Measurements from ENCODE around the gene TBC1D19. TPM values are rescaled to one million over a fixed set of nuclear protein-coding genes. Genes with fewer than 3 reads are reported as not detected.

The TBC1D19 gene
- total RNA-seq, 1 experiment from 2014 or later: 19.1 TPM

DNA sequence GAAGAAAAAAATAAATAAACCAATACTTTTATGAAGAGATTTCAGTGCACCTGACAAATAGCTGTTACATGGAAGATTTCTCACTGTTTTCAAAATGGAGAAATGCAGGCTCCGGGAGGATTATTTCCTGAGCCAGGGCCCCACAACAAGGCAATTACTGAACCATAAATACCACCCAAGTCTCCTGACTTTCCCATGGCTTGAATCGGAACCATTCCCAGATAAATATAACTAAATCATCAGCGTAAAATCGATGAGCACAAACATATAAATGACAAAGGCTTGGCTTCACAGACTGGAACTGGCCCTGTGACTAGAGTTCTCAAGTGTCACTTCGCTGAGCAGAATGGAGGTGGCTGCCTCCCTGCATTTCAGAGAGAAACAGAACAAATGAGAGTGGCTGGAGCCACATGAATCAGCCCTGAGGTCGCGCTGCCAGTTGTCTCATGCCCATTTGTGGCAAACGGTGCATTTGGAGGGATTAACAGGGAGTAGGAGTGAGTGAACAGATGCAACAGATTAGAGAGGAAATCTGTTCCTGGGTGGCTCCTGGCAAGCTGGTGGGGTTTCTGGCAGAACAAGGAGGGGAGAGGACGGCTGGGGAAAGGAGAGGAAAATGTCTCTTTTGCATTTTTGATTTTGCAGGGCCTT lies 219.5 kb downstream of the TBC1D19 start:
- Mint-ChIP-seq H3K4me1 (ENCODE audit: low read depth, unreplicated experiment) (no peaks in the 10 kb centered on the region), H3K4me3 (ENCODE audit: unreplicated experiment) (no peak overlapping the region), H3K27ac (ENCODE audit: unreplicated experiment) (no peak overlapping the region), H3K9me3 (ENCODE audit: unreplicated experiment) (no peaks in the 10 kb centered on the region), H3K27me3 (ENCODE audit: insufficient read depth, unreplicated experiment) (no peaks in the 10 kb centered on the region), H3K36me3 (ENCODE audit: insufficient read depth, unreplicated experiment) (no peaks in the 10 kb centered on the region)
- TF ChIP-seq, protein P1, sequence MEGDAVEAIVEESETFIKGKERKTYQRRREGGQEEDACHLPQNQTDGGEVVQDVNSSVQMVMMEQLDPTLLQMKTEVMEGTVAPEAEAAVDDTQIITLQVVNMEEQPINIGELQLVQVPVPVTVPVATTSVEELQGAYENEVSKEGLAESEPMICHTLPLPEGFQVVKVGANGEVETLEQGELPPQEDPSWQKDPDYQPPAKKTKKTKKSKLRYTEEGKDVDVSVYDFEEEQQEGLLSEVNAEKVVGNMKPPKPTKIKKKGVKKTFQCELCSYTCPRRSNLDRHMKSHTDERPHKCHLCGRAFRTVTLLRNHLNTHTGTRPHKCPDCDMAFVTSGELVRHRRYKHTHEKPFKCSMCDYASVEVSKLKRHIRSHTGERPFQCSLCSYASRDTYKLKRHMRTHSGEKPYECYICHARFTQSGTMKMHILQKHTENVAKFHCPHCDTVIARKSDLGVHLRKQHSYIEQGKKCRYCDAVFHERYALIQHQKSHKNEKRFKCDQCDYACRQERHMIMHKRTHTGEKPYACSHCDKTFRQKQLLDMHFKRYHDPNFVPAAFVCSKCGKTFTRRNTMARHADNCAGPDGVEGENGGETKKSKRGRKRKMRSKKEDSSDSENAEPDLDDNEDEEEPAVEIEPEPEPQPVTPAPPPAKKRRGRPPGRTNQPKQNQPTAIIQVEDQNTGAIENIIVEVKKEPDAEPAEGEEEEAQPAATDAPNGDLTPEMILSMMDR (IDR thresholded peaks at IDR 0.05; ENCODE audit: insufficient read depth in 1 of 2, low read depth in 1 of 2, low read length in 1 of 2, severe bottlenecking in 1 of 2, unreplicated experiment in 1 of 2): no peak
- ChIA-PET CTCF (no interaction called here), POLR2A (no interaction called here)
- no peak for DNase-seq
- Histone ChIP-seq H3K9me3 (no peaks in the 10 kb centered on the region), H3K36me3 (ENCODE audit: control insufficient read depth, insufficient read depth, low read length) (no peaks in the 10 kb centered on the region), H3K4me3 (ENCODE audit: low read depth, low read length) (no peak overlapping the region), H3K4me1 (no peaks in the 10 kb centered on the region), H3K27me3 (replicated peaks; ENCODE audit: control insufficient read depth, insufficient read depth, low read length) (no peaks in the 10 kb centered on the region)
- intact Hi-C loops (cut with micrococcal nuclease; ENCODE audit: unreplicated experiment): no loop called here
- no TSS peak for BruUV-seq (replicated peaks)

DNA sequence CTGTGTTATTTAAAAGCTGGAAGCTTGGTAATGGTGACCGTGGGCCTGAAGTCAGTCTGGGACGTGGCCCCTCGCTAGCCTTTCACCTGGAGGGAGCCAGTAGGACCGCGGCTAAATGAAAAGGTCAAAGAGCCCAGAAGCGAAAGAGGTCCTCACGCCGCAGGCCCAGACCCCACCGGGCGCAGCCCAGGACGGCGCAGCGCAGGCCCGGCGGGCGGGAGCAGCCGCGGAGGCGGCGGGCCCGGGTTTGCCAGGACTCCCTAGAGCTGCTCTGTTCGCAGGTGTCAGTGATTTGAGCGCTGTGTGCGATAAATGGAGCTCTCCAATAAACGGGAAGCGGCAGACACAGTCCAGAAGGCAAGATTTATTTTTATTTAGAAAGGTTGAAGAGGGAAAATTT lies 220.6 kb downstream of the TBC1D19 start:
- TF ChIP-seq, protein P1 (IDR thresholded peaks at IDR 0.05; ENCODE audit: insufficient read depth in 1 of 2, low read depth in 1 of 2, low read length in 1 of 2, severe bottlenecking in 1 of 2, unreplicated experiment in 1 of 2): no peak
- H3K36me3 Mint-ChIP-seq (ENCODE audit: insufficient read depth, unreplicated experiment): no peaks in the 10 kb centered on the region
- H3K36me3 ChIP-seq (ENCODE audit: control insufficient read depth, insufficient read depth, low read length): no peaks in the 10 kb centered on the region
- no peak overlapping the region for H3K4me3 ChIP-seq (ENCODE audit: low read depth, low read length)
- H3K9me3 ChIP-seq: no peaks in the 10 kb centered on the region
- no peak overlapping the region for H3K4me3 Mint-ChIP-seq (ENCODE audit: unreplicated experiment)
- CTCF ChIA-PET: no interaction called here
- H3K4me1 Mint-ChIP-seq (ENCODE audit: low read depth, unreplicated experiment): no peaks in the 10 kb centered on the region
- no peaks in the 10 kb centered on the region for H3K27me3 ChIP-seq (replicated peaks; ENCODE audit: control insufficient read depth, insufficient read depth, low read length)
- H3K4me1 ChIP-seq: no peaks in the 10 kb centered on the region
- no TSS peak for BruUV-seq (replicated peaks)
- H3K27ac Mint-ChIP-seq (ENCODE audit: unreplicated experiment): no peak overlapping the region
- intact Hi-C loops (cut with micrococcal nuclease; ENCODE audit: unreplicated experiment): no loop called here
- H3K27me3 Mint-ChIP-seq (ENCODE audit: insufficient read depth, unreplicated experiment): no peaks in the 10 kb centered on the region
- POLR2A ChIA-PET: no interaction called here
- H3K9me3 Mint-ChIP-seq (ENCODE audit: unreplicated experiment): no peaks in the 10 kb centered on the region
- no peak for DNase-seq

DNA sequence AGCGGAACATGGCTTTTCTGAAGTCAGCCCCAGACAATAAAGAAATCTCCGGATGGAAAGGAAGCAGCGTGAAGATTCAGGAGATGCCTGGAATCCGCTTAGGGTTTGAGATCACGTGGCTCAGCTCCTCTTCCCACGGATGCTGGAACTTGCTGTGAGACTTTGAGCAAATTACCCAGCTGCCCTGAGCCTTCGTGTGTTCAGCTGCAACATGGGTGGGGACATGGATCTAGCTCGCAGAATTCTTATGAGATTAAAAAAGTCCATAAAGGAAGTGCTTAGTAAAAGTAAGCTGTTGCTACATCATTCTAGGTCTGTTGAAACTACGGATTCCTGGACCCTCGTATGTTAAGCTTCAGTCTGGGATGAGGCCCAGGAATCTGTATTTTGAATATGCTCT lies 221.0 kb downstream of the TBC1D19 start:
- POLR2A ChIA-PET: no interaction called here
- H3K4me1 Mint-ChIP-seq (ENCODE audit: low read depth, unreplicated experiment): no peaks in the 10 kb centered on the region

More for the DNA sequence above, 221.0 kb downstream of the TBC1D19 start:
- Histone ChIP-seq H3K27me3 (replicated peaks; ENCODE audit: control insufficient read depth, insufficient read depth, low read length) (no peaks in the 10 kb centered on the region), H3K4me1 (no peaks in the 10 kb centered on the region), H3K4me3 (ENCODE audit: low read depth, low read length) (no peak overlapping the region), H3K36me3 (ENCODE audit: control insufficient read depth, insufficient read depth, low read length) (no peaks in the 10 kb centered on the region), H3K9me3 (no peaks in the 10 kb centered on the region)
- Mint-ChIP-seq H3K27me3 (ENCODE audit: insufficient read depth, unreplicated experiment) (no peaks in the 10 kb centered on the region), H3K9me3 (ENCODE audit: unreplicated experiment) (no peaks in the 10 kb centered on the region), H3K27ac (ENCODE audit: unreplicated experiment) (no peak overlapping the region), H3K4me3 (ENCODE audit: unreplicated experiment) (no peak overlapping the region), H3K36me3 (ENCODE audit: insufficient read depth, unreplicated experiment) (no peaks in the 10 kb centered on the region)
- CTCF ChIA-PET: interaction anchor here (0.6 kb wide), 1 partner anchor 511 kb away, joined by 3 read pairs; no protein-coding TSS in a partner anchor
- DNase-seq: no peak
- no TSS peak for BruUV-seq (replicated peaks)
- TF ChIP-seq, protein P1 (IDR thresholded peaks at IDR 0.05; ENCODE audit: insufficient read depth in 1 of 2, low read depth in 1 of 2, low read length in 1 of 2, severe bottlenecking in 1 of 2, unreplicated experiment in 1 of 2): no peak
- intact Hi-C loops (cut with micrococcal nuclease; ENCODE audit: unreplicated experiment): no loop called here

Other genes with a start within 250 kb of the TBC1D19 start
- 1.9 and 2.0 TPM in 2 replicates for gene CCKAR, start 93.6 kb upstream of the TBC1D19 start, total RNA-seq (2022)

Measured in Caco-2 (cell line).